DMS79 (cell line): ENCODE results near the gene LSM8.
"Not testable (repeated sequence)": the region's sequence is repeated elsewhere in the genome, so short reads cannot be mapped to it uniquely, and the experiment has no call there.

Experiments used
- DNase-seq: peaks from one replicate; lab custom pipeline; 2025; lab: John Stamatoyannopoulos, UW

Gene LSM8

DNA sequence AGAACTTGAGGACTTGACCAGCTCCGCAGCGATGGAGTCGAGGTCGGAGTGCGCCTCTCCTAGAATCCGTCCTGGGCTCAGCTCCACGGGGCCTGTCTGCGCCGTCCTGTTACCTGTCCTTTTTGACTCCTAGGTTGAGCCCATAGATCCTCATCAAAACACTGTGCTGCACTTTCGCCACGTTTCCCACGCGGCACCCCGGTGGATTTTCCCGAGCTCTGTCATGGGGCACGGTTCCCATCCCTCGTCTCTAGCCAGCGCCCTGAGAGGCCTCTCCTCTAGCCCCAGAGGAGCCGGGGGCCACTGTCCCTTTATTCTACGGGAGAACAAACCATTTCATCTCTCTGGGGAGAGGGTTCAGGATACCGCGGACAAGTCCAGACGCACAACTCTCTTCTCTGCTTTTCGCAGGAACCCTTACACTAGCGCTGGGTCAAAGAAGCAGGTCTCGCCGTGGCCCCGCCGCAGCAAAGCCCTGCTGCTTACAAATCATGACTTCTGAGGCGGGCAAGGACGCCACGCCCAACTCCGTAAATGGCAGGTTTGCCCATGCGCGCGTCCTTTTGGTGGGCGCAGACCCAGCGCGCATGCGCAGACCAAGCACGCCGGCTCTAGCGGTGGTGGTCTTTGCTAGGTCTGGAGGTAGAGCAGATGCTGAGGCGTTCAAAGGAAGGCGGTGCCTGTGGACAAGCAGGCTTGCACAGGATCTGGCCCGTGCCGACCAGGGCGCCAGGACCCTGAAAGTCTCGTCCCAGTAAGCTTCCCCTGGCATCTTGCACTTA lies 30.3 kb downstream of the LSM8 start:
- DNase-seq: peak; percentile 92

- DNase-seq: no peak
Observed at GRCh38 chr7:118214833-118215182, 30.8 kb downstream of the LSM8 start.

DNA sequence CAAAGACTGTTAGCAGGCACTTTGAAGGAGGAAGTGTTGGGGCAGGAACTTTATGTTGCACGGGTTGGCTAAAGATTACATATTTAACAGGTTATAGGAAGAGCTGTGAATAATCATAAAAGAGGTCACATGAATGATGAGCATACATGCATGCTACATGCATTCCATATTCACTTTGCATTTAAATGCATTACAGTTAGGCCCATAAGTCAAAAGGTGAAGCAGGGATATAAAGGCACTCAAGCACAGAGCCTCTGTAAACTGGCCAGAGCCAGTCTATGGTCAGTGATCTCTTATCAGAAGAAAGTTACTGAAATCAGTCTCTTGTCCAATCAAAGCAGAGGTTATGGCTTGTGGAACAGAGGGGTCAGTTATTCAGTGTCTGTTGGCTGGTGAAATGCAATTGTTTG lies 33.3 kb downstream of the LSM8 start:
- DNase-seq: no peak

DNA sequence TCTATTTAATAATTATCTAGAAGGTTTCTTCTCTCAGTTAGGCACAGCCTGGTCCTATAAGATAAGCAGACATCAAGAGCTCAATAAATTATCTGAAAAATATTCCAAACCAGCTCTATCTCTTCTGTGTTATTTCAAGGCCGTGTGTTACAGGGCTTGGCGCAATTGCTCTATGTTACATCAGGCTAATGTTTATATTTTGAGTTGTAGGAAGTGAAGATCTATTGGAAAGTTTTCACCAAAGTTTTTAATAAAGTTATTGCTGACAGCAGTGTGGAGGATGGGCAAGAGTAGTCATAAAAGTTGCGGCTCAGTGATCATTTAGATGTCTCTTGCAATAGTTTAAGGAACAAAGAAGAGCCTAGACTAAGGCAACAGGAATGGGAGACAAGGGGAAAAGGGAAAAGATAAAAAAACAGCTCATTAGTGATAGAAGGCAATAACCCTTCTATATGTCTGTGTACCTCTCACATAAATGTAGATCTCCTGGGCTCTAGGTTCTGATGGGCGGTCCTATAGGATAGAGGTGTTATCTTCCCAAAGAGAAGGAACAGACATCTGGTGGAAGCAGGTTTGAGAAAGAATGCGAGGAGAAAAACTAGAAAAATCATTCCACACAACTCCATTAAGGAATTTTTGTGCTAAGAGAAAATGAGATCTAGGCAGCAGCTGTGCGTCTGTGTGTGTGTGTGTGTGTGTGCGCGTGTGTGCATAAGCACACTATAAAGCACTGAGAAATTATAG lies 34.6 kb downstream of the LSM8 start:
- DNase-seq: no peak

- no peak for DNase-seq
Observed at GRCh38 chr7:118219157-118219512, 35.2 kb downstream of the LSM8 start.

GRCh38 chr7:118220583-118220982 lies 36.6 kb downstream of the LSM8 start:
- DNase-seq: no peak

DNA sequence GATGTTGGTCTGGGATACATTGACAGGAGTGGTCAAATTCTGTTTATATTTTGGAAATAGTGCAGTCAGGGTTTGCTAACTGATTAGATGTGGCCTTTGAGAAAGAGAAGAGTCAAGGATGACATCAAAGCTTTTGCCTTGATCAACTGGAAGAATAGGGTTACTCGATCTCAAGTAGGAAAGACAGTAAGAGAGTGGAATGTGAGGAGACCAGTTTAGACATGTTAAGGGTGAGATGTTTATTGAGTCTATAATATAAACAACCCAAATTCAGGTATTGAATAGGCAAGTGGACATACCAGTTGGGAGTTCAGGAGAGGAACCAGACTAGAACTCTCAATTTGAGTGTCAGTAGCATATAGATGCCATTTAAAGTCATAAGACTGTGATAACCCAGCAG lies 38.6 kb downstream of the LSM8 start:
- no peak for DNase-seq

- no peak for DNase-seq
Observed at GRCh38 chr7:118224521-118224920, 40.6 kb downstream of the LSM8 start, which contains the start of gene ANKRD7. ANKRD7 (plus strand) TSS chr7:118224704; CDS start chr7:118224831, 127 bp downstream.

- DNase-seq: no peak
Observed at GRCh38 chr7:118232837-118233236, 48.9 kb downstream of the LSM8 start.

DNA sequence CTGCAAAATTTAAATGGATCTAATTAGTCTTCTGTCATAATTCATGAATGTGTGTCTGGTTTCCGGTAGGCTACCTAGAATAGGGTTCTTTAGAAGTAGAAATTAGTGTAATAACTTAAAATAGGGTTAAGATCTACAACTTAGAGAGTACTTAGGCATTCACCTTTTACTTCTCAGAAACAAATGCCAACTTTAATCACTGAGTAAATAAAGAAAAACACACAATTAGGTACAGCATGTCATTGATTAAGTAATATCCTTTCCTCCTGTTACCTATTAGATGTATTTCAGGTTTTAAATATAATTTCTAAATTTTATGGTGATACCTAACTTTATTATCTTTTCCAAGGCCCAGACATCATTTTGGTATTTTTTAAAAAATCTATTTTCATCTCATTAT lies 49.8 kb downstream of the LSM8 start:
- no peak for DNase-seq

GRCh38 chr7:118239014-118239413 lies 55.0 kb downstream of the LSM8 start:
- no peak for DNase-seq

DNA sequence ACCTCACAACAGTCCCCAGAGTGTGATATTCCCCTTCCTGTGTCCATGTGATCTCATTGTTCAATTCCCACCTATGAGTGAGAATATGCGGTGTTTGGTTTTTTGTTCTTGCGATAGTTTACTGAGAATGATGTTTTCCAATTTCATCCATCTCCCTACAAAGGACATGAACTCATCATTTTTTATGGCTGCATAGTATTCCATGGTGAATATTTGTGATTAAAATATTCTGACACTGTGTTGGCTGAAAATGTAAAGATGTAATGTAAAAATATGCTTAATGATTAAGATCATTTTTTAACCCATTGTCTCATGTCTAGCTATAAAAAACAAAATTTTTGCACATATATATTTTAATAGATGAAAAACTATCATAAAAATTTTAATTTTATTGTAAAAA lies 56.4 kb downstream of the LSM8 start:
- DNase-seq: not testable (repeated sequence)
